ENCODE measurements around the gene TRIM46.
"Not testable (repeated sequence)": the region's sequence is repeated elsewhere in the genome, so short reads cannot be mapped to it uniquely, and the experiment has no call there.

Gene TRIM46

DNA sequence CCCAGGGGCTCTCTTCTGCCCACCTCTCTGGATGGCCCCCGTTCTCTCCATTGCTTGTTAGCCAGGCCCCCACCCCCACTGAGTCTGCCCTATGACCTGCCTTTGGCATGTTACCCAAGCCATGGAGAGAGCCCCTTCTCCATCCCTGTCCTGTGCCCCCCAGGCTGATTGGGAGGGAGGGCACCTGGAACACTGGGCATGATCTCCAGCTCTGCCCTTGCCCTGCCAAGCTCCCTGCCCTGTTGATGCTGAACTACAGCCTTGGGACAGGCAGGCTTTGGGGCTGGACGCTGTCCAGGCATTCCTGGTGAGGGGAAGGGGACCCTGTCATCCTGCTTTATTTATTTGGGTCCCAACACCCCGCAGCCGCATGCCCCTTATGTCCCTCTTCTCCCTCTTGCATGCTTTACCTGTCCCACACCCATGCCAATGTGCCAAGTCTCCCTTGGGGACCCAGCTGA lies 10.7 kb downstream of the TRIM46 start:
- H3K9me3 ChIP-seq (ENCODE audit: low read length) = no peaks in the 10 kb centered on the region
- H3K4me1 ChIP-seq (ENCODE audit: insufficient read depth, low read length) = no peaks in the 10 kb centered on the region
- H3K4me3 ChIP-seq (ENCODE audit: low read depth in 1 of 2, low read length in 2 of 2) = no peak overlapping the region
- no peaks in the 10 kb centered on the region for H3K36me3 ChIP-seq (ENCODE audit: insufficient read depth, low read length)
- H3K27ac ChIP-seq (ENCODE audit: low read depth, low read length) = no peak overlapping the region
- no peaks in the 10 kb centered on the region for H3K27me3 ChIP-seq (ENCODE audit: control insufficient read depth in 1 of 2, insufficient read depth in 2 of 2, low read length in 2 of 2)
- no peak overlapping the region for H3K9ac ChIP-seq (ENCODE audit: low read length)

DNA sequence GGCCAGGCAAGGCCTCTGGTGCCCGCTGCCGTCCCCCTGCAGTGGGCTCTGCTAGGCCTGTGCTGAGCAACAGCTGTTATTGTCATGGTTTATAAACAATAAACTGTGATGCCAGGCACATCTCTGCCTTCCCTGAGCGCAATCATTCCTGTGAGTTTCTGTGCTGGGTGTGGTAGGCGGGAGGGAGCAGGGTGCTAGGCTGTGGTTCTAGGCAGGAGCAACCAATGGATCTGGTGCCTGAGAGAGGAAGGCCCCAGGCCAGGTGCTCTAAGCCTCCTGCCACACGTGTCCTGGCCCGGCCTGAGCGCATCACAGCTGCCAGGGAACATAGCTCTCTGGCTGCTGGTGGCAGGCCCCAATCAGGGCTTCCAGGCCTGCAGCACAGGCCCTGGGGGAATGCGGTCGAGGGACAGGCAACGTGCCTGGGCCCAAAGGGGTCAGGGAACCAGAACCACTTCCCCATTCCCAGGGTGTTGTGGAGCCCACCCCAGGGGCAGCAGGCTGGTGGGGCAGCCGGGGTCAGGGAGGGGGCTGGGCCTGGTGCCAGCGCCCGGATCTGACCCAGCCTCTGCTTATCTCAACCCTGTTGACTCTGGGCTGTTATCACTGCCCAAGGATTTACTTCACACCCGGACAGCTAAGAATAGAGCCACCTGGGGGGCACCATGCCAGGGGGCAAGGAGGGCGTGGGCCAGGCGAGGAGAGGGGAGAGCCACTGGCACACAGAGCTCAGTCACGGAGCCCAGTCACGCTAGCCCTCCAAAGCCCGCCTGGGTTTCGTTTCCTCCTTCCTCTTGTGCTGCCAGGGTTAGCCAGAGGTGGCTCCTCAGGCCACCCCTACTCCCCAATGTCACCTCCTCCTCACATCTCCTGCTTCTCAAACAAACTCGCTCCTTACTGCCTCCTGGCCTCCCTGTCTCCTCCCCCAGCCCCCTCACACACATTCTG lies 11.5 kb downstream of the TRIM46 start:
- Histone ChIP-seq H3K27me3 (ENCODE audit: control insufficient read depth in 1 of 2, insufficient read depth in 2 of 2, low read length in 2 of 2) (no peaks in the 10 kb centered on the region), H3K9ac (ENCODE audit: low read length) (no peak overlapping the region), H3K4me1 (ENCODE audit: insufficient read depth, low read length) (no peaks in the 10 kb centered on the region), H3K27ac (ENCODE audit: low read depth, low read length) (no peak overlapping the region), H3K9me3 (ENCODE audit: low read length) (no peaks in the 10 kb centered on the region), H3K36me3 (ENCODE audit: insufficient read depth, low read length) (no peaks in the 10 kb centered on the region), H3K4me3 (ENCODE audit: low read depth in 1 of 2, low read length in 2 of 2) (no peak overlapping the region)

- Histone ChIP-seq H3K27ac (ENCODE audit: low read depth, low read length) (no peak overlapping the region), H3K27me3 (ENCODE audit: control insufficient read depth in 1 of 2, insufficient read depth in 2 of 2, low read length in 2 of 2) (no peaks in the 10 kb centered on the region)
Measured at GRCh38 chr1:155185783-155186066, 12.1 kb downstream of the TRIM46 start.

GRCh38 chr1:155186067-155186793 lies 12.6 kb downstream of the TRIM46 start:
- Histone ChIP-seq H3K27ac (ENCODE audit: low read depth, low read length) (no peak overlapping the region), H3K27me3 (ENCODE audit: control insufficient read depth in 1 of 2, insufficient read depth in 2 of 2, low read length in 2 of 2) (no peaks in the 10 kb centered on the region)

More at GRCh38 chr1:155185783-155186066, 12.1 kb downstream of the TRIM46 start:
- Histone ChIP-seq H3K36me3 (ENCODE audit: insufficient read depth, low read length) (no peaks in the 10 kb centered on the region), H3K4me1 (ENCODE audit: insufficient read depth, low read length) (no peaks in the 10 kb centered on the region), H3K4me3 (ENCODE audit: low read depth in 1 of 2, low read length in 2 of 2) (no peak overlapping the region), H3K9me3 (ENCODE audit: low read length) (no peaks in the 10 kb centered on the region), H3K9ac (ENCODE audit: low read length) (no peak overlapping the region)

DNA sequence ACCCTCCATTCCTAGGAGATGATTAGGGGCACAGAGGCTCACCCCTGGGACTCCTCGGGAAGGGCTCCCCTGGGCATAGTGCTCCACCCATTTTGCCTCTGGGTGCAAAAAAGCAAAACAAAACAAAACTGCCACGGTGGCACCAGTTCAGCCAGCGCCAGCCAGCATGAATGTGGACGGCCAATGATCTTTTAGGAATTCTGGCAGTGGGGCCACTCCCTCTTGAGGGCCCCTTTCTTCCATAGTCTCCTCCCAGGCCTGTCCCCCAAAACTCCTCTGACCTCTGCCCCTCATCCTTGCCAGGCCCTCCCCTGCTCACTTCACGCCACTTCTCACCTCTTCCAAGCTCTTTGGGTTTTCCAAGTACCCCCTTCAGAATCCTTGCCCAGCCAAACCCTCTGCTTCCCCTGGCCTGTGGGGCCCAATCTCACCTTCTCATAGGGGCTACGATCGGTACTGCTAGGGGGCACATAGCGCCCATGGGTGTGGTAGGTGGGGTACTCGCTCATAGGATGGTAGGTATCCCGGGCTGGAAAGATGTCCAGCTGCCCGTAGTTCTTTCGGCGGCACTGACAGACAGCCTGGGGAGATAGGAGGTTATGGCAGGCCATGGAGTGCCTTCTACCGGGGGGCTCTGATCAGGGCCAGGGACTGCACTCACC lies 13.3 kb downstream of the TRIM46 start:
- Histone ChIP-seq H3K4me1 (ENCODE audit: insufficient read depth, low read length) (no peaks in the 10 kb centered on the region), H3K36me3 (ENCODE audit: insufficient read depth, low read length) (no peaks in the 10 kb centered on the region), H3K4me3 (ENCODE audit: low read depth in 1 of 2, low read length in 2 of 2) (no peak overlapping the region), H3K27ac (ENCODE audit: low read depth, low read length) (no peak overlapping the region), H3K9ac (ENCODE audit: low read length) (no peak overlapping the region), H3K27me3 (ENCODE audit: control insufficient read depth in 1 of 2, insufficient read depth in 2 of 2, low read length in 2 of 2) (no peaks in the 10 kb centered on the region), H3K9me3 (ENCODE audit: low read length) (no peaks in the 10 kb centered on the region)

More at GRCh38 chr1:155186067-155186793, 12.6 kb downstream of the TRIM46 start:
- Histone ChIP-seq H3K4me3 (ENCODE audit: low read depth in 1 of 2, low read length in 2 of 2) (no peak overlapping the region), H3K4me1 (ENCODE audit: insufficient read depth, low read length) (no peaks in the 10 kb centered on the region), H3K9ac (ENCODE audit: low read length) (no peak overlapping the region), H3K36me3 (ENCODE audit: insufficient read depth, low read length) (no peaks in the 10 kb centered on the region), H3K9me3 (ENCODE audit: low read length) (no peaks in the 10 kb centered on the region)

DNA sequence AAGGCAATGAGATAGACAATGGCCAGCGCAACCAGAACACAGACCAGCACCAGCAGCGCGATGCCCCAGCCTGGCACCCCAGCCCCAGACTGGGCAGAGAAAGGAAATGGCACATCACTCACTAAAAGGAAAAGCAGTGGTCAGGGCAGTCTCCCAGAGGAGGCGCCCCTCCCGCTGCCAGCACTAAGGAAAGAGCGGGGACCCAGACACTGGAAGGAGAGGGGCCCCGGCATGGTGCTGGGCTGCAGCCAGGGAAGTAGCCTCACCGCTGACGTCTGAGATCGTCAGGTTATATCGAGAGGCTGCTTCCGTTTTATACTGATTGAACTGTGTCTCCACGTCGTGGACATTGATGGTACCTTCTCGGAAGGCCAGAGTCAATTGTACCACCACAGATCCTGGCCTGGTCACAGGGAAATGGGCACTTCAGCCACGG lies 13.8 kb downstream of the TRIM46 start:
- Histone ChIP-seq H3K27ac (ENCODE audit: low read depth, low read length) (no peak overlapping the region), H3K9ac (ENCODE audit: low read length) (no peak overlapping the region), H3K36me3 (ENCODE audit: insufficient read depth, low read length) (no peaks in the 10 kb centered on the region), H3K4me1 (ENCODE audit: insufficient read depth, low read length) (no peaks in the 10 kb centered on the region), H3K9me3 (ENCODE audit: low read length) (no peaks in the 10 kb centered on the region), H3K4me3 (ENCODE audit: low read depth in 1 of 2, low read length in 2 of 2) (no peak overlapping the region), H3K27me3 (ENCODE audit: control insufficient read depth in 1 of 2, insufficient read depth in 2 of 2, low read length in 2 of 2) (no peaks in the 10 kb centered on the region)

- Histone ChIP-seq H3K27ac (ENCODE audit: low read depth, low read length) (no peak overlapping the region), H3K36me3 (ENCODE audit: insufficient read depth, low read length) (no peaks in the 10 kb centered on the region), H3K9me3 (ENCODE audit: low read length) (no peaks in the 10 kb centered on the region), H3K9ac (ENCODE audit: low read length) (no peak overlapping the region), H3K27me3 (ENCODE audit: control insufficient read depth in 1 of 2, insufficient read depth in 2 of 2, low read length in 2 of 2) (no peaks in the 10 kb centered on the region), H3K4me3 (ENCODE audit: low read depth in 1 of 2, low read length in 2 of 2) (no peak overlapping the region), H3K4me1 (ENCODE audit: insufficient read depth, low read length) (peaks cover 4% of the 10 kb centered on the region)
Measured at GRCh38 chr1:155188268-155188667, 14.6 kb downstream of the TRIM46 start.

DNA sequence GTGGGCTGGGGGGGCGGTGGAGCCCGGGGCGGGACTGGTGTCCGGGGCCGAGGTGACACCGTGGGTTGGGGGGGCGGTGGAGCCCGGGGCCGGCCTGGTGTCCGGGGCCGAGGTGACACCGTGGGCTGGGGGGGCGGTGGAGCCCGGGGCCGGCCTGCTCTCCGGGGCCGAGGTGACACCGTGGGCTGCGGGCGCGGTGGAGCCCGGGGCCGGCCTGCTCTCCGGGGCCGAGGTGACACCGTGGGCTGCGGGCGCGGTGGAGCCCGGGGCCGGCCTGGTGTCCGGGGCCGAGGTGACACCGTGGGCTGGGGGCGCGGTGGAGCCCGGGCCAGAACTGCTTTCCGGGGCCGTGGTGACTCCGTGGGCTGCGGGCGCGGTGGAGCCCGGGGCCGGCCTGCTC lies 16.3 kb downstream of the TRIM46 start:
- H3K4me1 ChIP-seq (ENCODE audit: insufficient read depth, low read length); H3K9me3 ChIP-seq (ENCODE audit: low read length); H3K4me3 ChIP-seq (ENCODE audit: low read depth in 1 of 2, low read length in 2 of 2); H3K27me3 ChIP-seq (ENCODE audit: control insufficient read depth in 1 of 2, insufficient read depth in 2 of 2, low read length in 2 of 2); H3K36me3 ChIP-seq (ENCODE audit: insufficient read depth, low read length); H3K9ac ChIP-seq (ENCODE audit: low read length); H3K27ac ChIP-seq (ENCODE audit: low read depth, low read length): not testable (repeated sequence)

DNA sequence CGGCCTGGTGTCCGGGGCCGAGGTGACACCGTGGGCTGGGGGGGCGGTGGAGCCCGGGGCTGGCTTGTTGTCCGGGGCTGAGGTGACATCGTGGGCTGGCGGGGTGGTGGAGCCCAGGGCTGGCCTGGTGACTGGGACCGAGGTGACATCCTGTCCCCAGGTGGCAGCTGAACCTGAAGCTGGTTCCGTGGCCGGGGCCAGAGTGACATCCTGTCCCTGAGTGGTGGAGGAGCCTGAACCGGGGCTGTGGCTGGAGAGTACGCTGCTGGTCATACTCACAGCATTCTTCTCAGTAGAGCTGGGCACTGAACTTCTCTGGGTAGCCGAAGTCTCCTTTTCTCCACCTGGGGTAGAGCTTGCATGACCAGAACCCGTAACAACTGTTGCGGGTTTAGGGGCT lies 18.3 kb downstream of the TRIM46 start:
- Histone ChIP-seq H3K27ac (ENCODE audit: low read depth, low read length) (peak overlapping the region; percentile 63), H3K9me3 (ENCODE audit: low read length) (no peaks in the 10 kb centered on the region), H3K27me3 (ENCODE audit: control insufficient read depth in 1 of 2, insufficient read depth in 2 of 2, low read length in 2 of 2) (no peaks in the 10 kb centered on the region), H3K36me3 (ENCODE audit: insufficient read depth, low read length) (peaks cover 7% of the 10 kb centered on the region), H3K4me3 (ENCODE audit: low read depth in 1 of 2, low read length in 2 of 2) (no peak overlapping the region), H3K9ac (ENCODE audit: low read length) (no peak overlapping the region), H3K4me1 (ENCODE audit: insufficient read depth, low read length) (peaks cover 16% of the 10 kb centered on the region)

DNA sequence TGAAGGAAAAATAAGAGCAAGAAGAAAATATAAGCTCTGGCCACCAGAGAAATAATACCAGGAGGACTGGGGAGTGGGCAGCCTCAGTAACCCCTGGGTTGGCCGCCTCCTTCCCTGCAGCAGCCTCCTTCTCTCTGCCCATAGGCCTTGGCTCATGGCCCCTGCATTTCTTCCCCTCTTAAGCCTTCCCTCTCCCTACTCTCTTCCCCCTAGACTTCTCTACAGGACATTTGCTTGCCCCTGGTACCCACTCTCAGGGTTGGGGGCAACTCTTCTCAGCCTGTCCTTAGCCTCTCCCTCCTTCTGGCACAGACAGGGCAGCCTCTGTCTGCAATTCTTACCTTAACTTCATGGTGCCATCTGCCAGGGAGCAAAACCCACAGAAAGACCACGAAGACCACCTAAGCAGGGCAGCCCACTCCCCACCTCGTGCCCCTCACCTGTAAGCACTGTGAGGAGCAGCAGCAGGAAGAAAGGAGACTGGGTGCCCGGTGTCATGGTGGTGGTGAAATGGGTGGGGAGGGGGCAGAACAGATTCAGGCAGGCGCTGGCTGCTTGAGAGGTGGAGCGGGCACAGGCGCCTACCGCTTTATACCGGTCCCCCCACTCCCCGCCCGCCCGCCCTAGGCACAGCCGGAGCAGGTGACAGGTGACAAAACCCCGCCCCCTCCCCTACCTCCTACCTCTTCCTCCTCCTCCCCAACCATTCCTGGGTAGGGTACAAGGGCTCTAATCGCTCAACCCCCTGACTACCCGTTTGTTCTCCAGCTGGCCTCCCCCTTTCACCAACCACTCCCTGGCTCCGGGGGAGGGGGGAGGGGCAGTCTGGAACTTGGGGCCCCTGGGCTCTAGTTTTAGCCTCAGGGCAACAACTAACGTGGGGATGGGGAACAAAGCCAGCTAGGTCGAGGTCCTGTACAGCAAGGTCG lies 19.0 kb downstream of the TRIM46 start:
- H3K4me1 ChIP-seq (ENCODE audit: insufficient read depth, low read length) = peaks cover 16% of the 10 kb centered on the region
- H3K27me3 ChIP-seq (ENCODE audit: control insufficient read depth in 1 of 2, insufficient read depth in 2 of 2, low read length in 2 of 2) = no peaks in the 10 kb centered on the region
- peak overlapping the region; percentile 54 for H3K9ac ChIP-seq (ENCODE audit: low read length)
- no peaks in the 10 kb centered on the region for H3K9me3 ChIP-seq (ENCODE audit: low read length)
- H3K36me3 ChIP-seq (ENCODE audit: insufficient read depth, low read length) = peaks cover 14% of the 10 kb centered on the region
- peak overlapping the region; percentile 1 to 82 for H3K4me3 ChIP-seq (ENCODE audit: low read depth in 1 of 2, low read length in 2 of 2)
- H3K27ac ChIP-seq (ENCODE audit: low read depth, low read length) = peak overlapping the region; percentile 89

Data from muscle layer of colon (tissue), 2 donors.